ENCODE data around the gene SND1.
"Not testable (repeated sequence)": the region's sequence is repeated elsewhere in the genome, so short reads cannot be mapped to it uniquely, and the experiment has no call there.

DNA sequence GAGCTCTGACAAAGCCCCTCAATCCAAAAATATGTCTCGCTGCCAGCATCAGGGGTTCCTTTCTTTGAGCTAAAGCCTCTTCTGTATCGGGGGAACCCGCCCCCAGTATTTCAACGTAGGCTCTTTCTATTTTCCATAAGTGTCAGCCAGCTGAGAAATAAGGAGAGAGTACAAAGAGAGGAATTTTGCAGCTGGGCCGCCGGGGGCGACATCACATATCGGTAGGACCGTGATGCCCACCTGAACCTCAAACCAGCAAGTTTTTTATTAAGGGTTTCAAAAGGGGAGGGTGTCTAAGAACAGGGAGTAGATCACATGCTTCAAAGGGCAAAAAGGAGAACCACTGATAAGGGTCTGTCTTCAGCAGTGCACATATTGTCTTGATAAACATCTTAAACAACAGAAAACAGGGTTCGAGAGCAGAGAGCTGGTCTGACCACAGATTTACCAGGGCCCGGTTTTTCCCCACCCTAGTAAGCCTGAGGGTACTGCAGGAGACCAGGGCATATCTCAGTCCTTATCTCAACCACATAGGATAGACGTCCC, 457.5 kb downstream of the SND1 start:
- TF ChIP-seq POLR2A (IDR thresholded peaks at IDR 0.05) = not testable (repeated sequence)
- TF ChIP-seq, protein P1, sequence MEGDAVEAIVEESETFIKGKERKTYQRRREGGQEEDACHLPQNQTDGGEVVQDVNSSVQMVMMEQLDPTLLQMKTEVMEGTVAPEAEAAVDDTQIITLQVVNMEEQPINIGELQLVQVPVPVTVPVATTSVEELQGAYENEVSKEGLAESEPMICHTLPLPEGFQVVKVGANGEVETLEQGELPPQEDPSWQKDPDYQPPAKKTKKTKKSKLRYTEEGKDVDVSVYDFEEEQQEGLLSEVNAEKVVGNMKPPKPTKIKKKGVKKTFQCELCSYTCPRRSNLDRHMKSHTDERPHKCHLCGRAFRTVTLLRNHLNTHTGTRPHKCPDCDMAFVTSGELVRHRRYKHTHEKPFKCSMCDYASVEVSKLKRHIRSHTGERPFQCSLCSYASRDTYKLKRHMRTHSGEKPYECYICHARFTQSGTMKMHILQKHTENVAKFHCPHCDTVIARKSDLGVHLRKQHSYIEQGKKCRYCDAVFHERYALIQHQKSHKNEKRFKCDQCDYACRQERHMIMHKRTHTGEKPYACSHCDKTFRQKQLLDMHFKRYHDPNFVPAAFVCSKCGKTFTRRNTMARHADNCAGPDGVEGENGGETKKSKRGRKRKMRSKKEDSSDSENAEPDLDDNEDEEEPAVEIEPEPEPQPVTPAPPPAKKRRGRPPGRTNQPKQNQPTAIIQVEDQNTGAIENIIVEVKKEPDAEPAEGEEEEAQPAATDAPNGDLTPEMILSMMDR (IDR thresholded peaks at IDR 0.05) = not testable (repeated sequence)

Data from right lobe of liver (tissue), 4 donors.